GM18511 (cell line): ENCODE measurements around the gene PCBP3.
"Not testable (repeated sequence)": the region's sequence is repeated elsewhere in the genome, so short reads cannot be mapped to it uniquely, and the experiment has no call there.

Experiments
- ATAC-seq: cut with Tn5 transposase; IDR thresholded peaks from one replicate; pipeline ENCODE4 v1.9.1; 2021; ENCODE audit warnings: mild to moderate bottlenecking, moderate library complexity; ENCODE audit not compliant: unreplicated experiment

The PCBP3 gene

GRCh38 chr21:45643021-45643980 lies at the start of gene PCBP3:
Gene PCBP3 (plus strand): TSS chr21:45643725. CDS start chr21:45850086, 206,361 bp downstream.
- peak; percentile 79 for ATAC-seq

DNA sequence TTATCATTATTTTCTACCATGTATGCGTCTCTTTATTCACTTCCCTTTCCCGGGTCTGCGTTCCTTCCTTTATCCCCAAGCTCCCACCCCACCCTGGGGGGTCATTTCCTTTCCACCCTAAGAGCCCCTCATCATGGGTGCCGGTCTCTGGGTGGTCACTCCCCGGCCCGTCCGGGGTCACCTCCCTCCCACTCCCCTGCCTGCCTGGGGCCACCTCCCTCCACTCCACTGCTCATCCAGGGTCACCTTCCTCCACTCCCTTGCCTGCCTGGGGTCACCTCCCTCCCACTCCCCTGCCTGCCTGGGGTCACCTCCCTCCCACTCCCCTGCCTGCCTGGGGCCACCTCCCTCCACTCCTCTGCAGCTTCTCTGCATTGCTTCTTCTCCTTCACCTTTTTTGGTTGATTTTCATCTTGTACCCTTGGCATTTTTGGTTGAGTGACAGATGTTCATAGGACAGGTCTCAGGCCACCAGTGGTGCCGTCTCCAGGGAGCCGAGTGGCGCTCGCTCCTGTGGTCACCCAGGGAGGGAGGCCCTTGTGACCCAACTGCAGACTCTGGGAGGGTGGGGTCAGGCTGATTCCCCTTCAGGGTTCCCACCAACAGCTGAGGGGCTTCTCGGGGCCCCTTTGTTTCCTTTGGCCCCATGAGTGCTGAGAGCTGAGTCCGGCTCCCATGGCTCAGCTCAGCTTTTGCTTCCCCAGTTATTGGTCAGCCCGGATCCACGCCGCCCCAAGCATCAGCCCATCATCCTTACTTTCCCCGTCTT lies 48.6 kb upstream of the PCBP3 start:
- no peak for ATAC-seq

- ATAC-seq = no peak
These were observed 47.8 kb upstream of the PCBP3 start for GRCh38 chr21:45595574-45596295.

DNA sequence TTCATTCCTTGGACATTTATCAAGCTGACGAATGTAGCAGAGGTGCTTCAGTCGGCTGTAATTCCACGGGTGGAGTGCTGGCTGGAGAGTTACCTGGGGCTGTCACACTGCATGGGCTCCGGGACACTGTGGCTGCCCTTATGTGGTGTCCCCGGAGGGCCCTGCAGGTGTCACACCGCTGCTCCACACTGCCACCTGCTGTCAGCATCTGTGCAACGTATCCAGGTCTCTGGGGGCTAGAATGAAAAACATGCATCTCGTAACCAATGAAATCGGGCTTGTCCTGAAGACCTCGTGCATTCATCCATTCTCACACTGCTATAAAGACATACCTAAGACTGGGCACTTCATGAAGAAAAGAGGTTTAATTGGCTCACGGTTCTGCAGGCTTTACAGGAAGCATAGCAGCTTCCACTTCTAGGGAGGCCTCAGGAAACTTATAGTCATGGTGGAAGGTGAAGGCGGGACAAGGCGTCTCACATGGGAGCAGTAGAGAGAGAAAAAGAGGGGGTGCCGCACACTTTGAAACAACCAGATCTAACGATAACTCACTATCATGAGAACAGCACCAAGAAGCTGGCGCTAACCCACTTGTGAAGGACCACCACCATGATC lies 46.7 kb upstream of the PCBP3 start:
- no peak for ATAC-seq

- no peak for ATAC-seq
These were observed 45.4 kb upstream of the PCBP3 start for GRCh38 chr21:45598109-45598508.

DNA sequence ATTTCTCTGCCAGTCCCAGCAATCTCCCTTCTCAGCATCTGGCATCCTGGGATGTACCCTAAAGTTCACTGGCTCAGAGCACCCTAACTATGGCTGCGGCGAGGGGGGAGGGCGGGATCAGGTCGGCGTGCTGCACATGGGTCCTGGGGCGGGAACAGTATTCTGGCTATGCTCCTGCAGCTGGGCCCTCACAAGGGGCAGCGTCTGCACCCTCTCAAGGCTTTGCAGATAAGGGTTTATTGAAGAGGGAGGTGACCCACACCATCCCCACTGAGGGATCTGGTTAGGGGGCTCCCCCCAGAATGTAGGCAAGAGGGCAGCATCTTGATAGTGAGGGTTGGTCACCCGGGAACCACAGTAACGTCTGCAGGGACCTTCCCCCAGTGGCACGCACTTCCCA lies 44.9 kb upstream of the PCBP3 start:
- no peak for ATAC-seq

- no peak for ATAC-seq
These were observed 44.4 kb upstream of the PCBP3 start for GRCh38 chr21:45599146-45599581.

DNA sequence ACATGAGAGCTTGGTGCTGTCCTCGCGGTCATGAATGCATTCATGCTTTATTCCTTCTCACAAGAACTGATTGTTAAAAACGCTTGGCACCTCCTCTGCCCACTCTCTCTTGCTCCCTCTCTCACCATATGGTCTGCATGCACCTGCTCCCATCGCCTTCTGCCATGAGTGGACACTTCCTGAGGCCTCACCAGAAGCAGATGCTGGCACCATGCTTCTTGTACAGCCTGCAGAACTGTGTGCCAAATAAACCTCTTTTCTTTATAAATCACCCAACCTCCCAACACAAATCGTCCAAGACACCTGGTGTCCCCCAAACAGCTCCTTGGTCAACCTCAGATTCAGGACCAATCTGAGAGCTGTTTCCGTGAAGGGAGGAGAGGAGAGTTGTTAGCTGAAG lies 43.3 kb upstream of the PCBP3 start:
- ATAC-seq = no peak

DNA sequence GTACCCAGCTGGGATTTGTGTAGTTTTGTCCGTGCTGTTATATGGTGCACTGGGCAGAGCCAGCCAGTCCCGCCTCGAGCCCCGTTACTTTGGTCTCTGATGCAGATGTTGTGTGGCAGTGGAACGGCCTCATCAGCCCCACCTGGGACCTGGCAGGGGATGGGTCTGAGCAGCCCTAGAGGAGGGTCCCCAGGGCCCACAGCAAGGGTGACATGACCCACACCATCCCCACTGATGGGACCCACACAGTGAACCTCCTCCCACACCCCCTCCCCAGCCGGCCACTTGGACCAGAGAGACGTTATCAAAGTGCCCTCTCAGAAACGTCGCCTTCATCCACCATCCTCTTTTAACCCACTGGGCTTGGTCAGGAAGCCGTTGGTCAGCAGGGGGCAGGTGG lies 42.0 kb upstream of the PCBP3 start:
- ATAC-seq = no peak

DNA sequence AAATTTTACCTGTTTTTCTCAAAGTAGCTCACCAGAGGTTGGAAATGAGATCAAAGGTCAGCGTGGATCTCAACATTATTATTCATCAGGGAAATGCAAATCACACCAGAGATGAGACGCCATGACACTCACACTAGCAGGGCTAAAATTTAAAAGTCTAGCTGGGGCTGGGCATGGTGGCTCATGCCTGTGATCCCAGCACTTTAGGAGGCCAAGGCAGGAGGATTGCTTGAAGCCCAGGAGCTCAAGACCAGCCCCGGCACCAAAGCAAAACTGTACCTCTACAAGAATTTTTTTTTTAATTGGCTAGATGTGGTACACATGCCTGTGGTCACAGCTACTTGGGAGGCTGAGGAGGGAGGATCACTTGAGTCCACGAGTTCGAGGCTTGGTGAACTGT lies 41.4 kb upstream of the PCBP3 start:
- ATAC-seq = no peak

DNA sequence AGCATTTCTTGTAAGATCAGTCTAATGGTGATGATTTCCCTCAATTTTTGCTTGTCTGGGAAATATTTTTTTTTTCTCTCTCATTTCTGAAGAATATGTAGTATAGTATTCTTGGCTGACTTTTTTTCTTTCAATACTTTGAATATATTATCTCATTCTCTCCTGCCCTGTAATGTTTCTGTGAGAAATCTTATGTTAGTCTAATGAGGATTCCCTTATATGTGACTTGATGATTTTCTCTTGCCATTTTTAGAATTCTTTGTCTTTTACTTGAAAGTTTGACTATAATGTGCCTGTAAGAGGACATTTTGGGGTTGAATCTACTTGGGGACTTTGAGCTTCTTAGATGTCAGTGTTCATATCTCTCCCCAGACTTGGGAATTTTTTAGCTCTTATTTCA lies 40.0 kb upstream of the PCBP3 start:
- no peak for ATAC-seq

GRCh38 chr21:45604681-45605080 lies 38.8 kb upstream of the PCBP3 start:
- not testable (repeated sequence) for ATAC-seq

- ATAC-seq = no peak
These were observed 36.3 kb upstream of the PCBP3 start for GRCh38 chr21:45607021-45607908.

GRCh38 chr21:45607909-45608295 lies 35.6 kb upstream of the PCBP3 start:
- ATAC-seq = no peak

DNA sequence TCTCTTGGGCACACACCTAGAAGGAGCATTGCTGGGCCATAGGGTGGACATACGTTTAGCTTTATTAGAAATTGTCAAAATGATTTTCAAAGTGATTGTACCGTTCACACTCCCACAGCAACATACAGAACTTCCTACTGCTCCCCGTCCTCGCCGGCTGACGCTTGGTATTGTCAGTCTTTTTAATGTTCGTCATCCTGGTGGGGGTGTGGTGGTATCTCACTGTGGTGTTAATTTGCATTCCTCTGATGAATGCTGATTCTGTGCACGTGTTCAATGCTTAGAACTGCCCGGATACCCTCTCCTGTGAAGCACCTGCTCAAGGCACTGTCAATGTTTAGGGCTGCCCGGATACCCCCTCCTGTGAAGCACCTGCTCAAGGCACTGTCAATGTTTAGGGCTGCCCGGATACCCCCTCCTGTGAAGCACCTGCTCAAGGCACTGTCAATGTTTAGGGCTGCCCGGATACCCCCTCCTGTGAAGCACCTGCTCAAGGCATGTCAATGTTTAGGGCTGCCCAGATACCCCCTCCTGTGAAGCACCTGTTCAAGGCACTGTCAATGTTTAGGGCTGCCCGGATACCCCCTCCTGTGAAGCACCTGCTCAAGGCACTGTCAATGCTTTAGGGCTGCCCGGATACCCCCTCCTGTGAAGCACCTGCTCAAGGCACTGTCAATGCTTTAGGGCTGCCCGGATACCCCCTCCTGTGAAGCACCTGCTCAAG lies 34.6 kb upstream of the PCBP3 start:
- not testable (repeated sequence) for ATAC-seq

GRCh38 chr21:45609616-45610015 lies 33.9 kb upstream of the PCBP3 start:
- ATAC-seq = not testable (repeated sequence)

GRCh38 chr21:45611296-45611695 lies 32.2 kb upstream of the PCBP3 start:
- no peak for ATAC-seq

- ATAC-seq = no peak
These were observed 31.4 kb upstream of the PCBP3 start for GRCh38 chr21:45611939-45612664.
